ENCODE data around the gene KCTD2.
"Not testable (repeated sequence)": the region's sequence is repeated elsewhere in the genome, so short reads cannot be mapped to it uniquely, and the experiment has no call there.

KCTD2 gene

GRCh38 chr17:75051941-75052340, 4.9 kb downstream of the KCTD2 start:
- no peak for DNase-seq

GRCh38 chr17:75059369-75060345, 12.6 kb downstream of the KCTD2 start:
- peak; percentile 72 for DNase-seq

GRCh38 chr17:75060434-75061054, 13.5 kb downstream of the KCTD2 start:
- no peak for DNase-seq

- DNase-seq: no peak
Measured at GRCh38 chr17:75061055-75061438, 14.0 kb downstream of the KCTD2 start.

- no peak for DNase-seq
Measured at GRCh38 chr17:75061618-75062017, 14.6 kb downstream of the KCTD2 start.

GRCh38 chr17:75063201-75063600, 16.2 kb downstream of the KCTD2 start:
- DNase-seq: no peak

GRCh38 chr17:75063626-75064025, 16.6 kb downstream of the KCTD2 start:
- no peak for DNase-seq

GRCh38 chr17:75064040-75064439, 17.0 kb downstream of the KCTD2 start:
- DNase-seq: no peak

- no peak for DNase-seq
Measured at GRCh38 chr17:75064460-75064859, 17.4 kb downstream of the KCTD2 start.

GRCh38 chr17:75064867-75065561, 18.0 kb downstream of the KCTD2 start:
- DNase-seq: no peak

- DNase-seq: peak; percentile 40
Measured at GRCh38 chr17:75065562-75066151, 18.6 kb downstream of the KCTD2 start.

GRCh38 chr17:75067856-75068255, 20.8 kb downstream of the KCTD2 start:
- DNase-seq: no peak

GRCh38 chr17:75068750-75069149, 21.7 kb downstream of the KCTD2 start:
- DNase-seq: no peak

- DNase-seq: no peak
Measured at GRCh38 chr17:75069783-75070182, 22.8 kb downstream of the KCTD2 start.

- not testable (repeated sequence) for DNase-seq
Measured at GRCh38 chr17:75071478-75072271, 24.6 kb downstream of the KCTD2 start.

GRCh38 chr17:75072909-75073308, 25.9 kb downstream of the KCTD2 start:
- not testable (repeated sequence) for DNase-seq

GRCh38 chr17:75073618-75074047, 26.6 kb downstream of the KCTD2 start:
- peak; percentile 54 for DNase-seq

GRCh38 chr17:75074532-75074931, 27.5 kb downstream of the KCTD2 start:
- no peak for DNase-seq

- DNase-seq: no peak
Measured at GRCh38 chr17:75075597-75076336, 28.7 kb downstream of the KCTD2 start.

- no peak for DNase-seq
Measured at GRCh38 chr17:75077072-75077495, 30.1 kb downstream of the KCTD2 start.

Measured in fibroblast of skin of abdomen (primary cell).